K562 (cell line): ENCODE measurements around the gene LRRC8C. TPM values are rescaled to one million over a fixed set of nuclear protein-coding genes. Genes with fewer than 3 reads are reported as not detected.
A peak's percentile ranks its signal among the peaks of the same experiment; 100 is the strongest.

Source experiments
- CBFB ChIP-seq: sonication (generic); formaldehyde crosslinking; IDR thresholded peaks from 2 replicates; pipeline ENCODE4 v1.4.0; 2020; ENCODE audit warnings: mild to moderate bottlenecking, missing genetic modification reagents
- CHD7 ChIP-seq: fragments of 200-600 bp; sonication (generic); IDR thresholded peaks from one replicate; pipeline ENCODE4 v1.6.1; 2012; ENCODE audit warnings: mild to moderate bottlenecking, low read depth, low read length, inconsistent platforms
- CTCF ChIP-seq, 3 experiments: IDR thresholded peaks in 2 of 3; conservative IDR thresholded peaks in 1 of 3; 2 replicates each; pipeline ENCODE4 v1.5.1; 2011 to 2012; ENCODE audit warnings: low read length in 3 of 3, mild to moderate bottlenecking in 3 of 3, control low read depth in 2 of 3, improper control_type of control experiment in 1 of 3, inconsistent platforms in 1 of 3, low read depth in 1 of 3, mixed read lengths in 1 of 3, moderate library complexity in 1 of 3; ENCODE audit not compliant: insufficient read depth in 2 of 3
- ELF4 ChIP-seq: fragments of 450-650 bp; formaldehyde crosslinking; IDR thresholded peaks from 2 replicates; pipeline ENCODE4 v1.4.0; 2022; ENCODE audit warnings: missing genetic modification characterization
- FOXJ3 ChIP-seq: sonication (generic); formaldehyde crosslinking; IDR thresholded peaks from 2 replicates; pipeline ENCODE4 v1.4.0; 2020; ENCODE audit warnings: mild to moderate bottlenecking, missing genetic modification reagents
- HDGF ChIP-seq: fragments of 450-650 bp; IDR thresholded peaks from 2 replicates; pipeline ENCODE4 v1.6.1; 2016
- HMG20B ChIP-seq: fragments of 250-450 bp; sonication (Bioruptor Pico); IDR thresholded peaks from 2 replicates; pipeline ENCODE4 v1.5.0; 2021; ENCODE audit warnings: mild to moderate bottlenecking
- NRF1 ChIP-seq, 2 experiments: fragments of 450-650 bp; IDR thresholded peaks in 1 of 2; conservative IDR thresholded peaks in 1 of 2; 2 replicates each; pipeline ENCODE4 v1.6.1; 2014; ENCODE audit warnings: mild to moderate bottlenecking in 2 of 2
- SNAPC5 ChIP-seq: fragments of 250-450 bp; sonication (Bioruptor Pico); IDR thresholded peaks from 2 replicates; pipeline ENCODE4 v1.8.0; 2021; ENCODE audit warnings: moderate library complexity, mild to moderate bottlenecking, inconsistent platforms
- SNRNP70 ChIP-seq: fragments of 200-400 bp; formaldehyde crosslinking; optimal IDR thresholded peaks from 2 replicates; pipeline ENCODE3; 2017; ENCODE audit warnings: low read depth, low read length
- TCFL5 ChIP-seq: fragments of 250-450 bp; sonication (Bioruptor Pico); conservative IDR thresholded peaks from 2 replicates; pipeline ENCODE4 v1.6.1; 2021; ENCODE audit warnings: mild to moderate bottlenecking, moderate library complexity, matching md5 sums
- TEAD4 ChIP-seq, 2 experiments: sonication (generic) in 1 of 2; formaldehyde crosslinking in 1 of 2; IDR thresholded peaks; 2 replicates each; pipeline versions ENCODE4 v1.6.1 to v1.8.0; 2012 to 2022; ENCODE audit warnings: borderline replicate concordance in 1 of 2, inconsistent platforms in 1 of 2, low read length in 1 of 2, mild to moderate bottlenecking in 1 of 2, missing genetic modification reagents in 1 of 2
- ZEB2 ChIP-seq: fragments of 450-650 bp; IDR thresholded peaks from 2 replicates; pipeline ENCODE4 v1.6.1; 2016
- ZNF311 ChIP-seq: fragments of 250-450 bp; sonication (Bioruptor Pico); IDR thresholded peaks from 2 replicates; pipeline ENCODE4 v1.4.0; 2020; ENCODE audit warnings: mild to moderate bottlenecking, moderate library complexity
- polyA plus RNA-seq, 8 experiments: library from polyadenylated mRNA; depleted of rRNA in 4 of 8; stranded (reverse) in 5 of 8; unstranded in 3 of 8; fragments of >200 nt; fragmentation: Nextera tagmentation in 2 of 8; fragmentation: Illumina TruSeq in 1 of 8; extraction: Ambion mirVana in 2 of 8; extraction: Trizol in 1 of 8; gene quantifications; 2 replicates each; pipeline versions ENCODE4 v1.2.1 to v1.2.3, GENCODE V29; 2011 to 2014; ENCODE audit warnings: inconsistent platforms in 1 of 8, missing spikeins in 1 of 8
- total RNA-seq, 7 experiments: library from RNA; depleted of rRNA in 6 of 7; stranded (reverse); fragments of >200 nt in 6 of 7; fragmentation: Illumina TruSeq in 2 of 7; extraction: Trizol in 2 of 7; gene quantifications; 2 replicates each; pipeline versions ENCODE4 v1.2.1 to v1.2.3, GENCODE V29; 2011 to 2021; ENCODE audit warnings: low replicate concordance in 1 of 7

LRRC8C gene
- total and polyA plus RNA-seq, 9 of the 15 experiments (the other 6 are each of a cell fraction or from before 2014, with no cell fraction given): 1.00 to 12.5 (median 4.5) TPM

- no peak for TF ChIP-seq CHD7
- no peak for TF ChIP-seq HDGF
- TF ChIP-seq TCFL5 (CRISPR knock-in tag): no peak
- TF ChIP-seq HMG20B (CRISPR knock-in tag): no peak
- TF ChIP-seq TEAD4 (IDR thresholded peaks at IDR 0.05; ENCODE audit: low read length): no peak
- no peak for TF ChIP-seq TEAD4 (CRISPR knock-in tag; IDR thresholded peaks at IDR 0.05; ENCODE audit: borderline replicate concordance)
- no peak for TF ChIP-seq ZNF311
- TF ChIP-seq ELF4 (CRISPR knock-in tag): peak; percentile 77; the same call in 1 of the 2 replicates
- TF ChIP-seq CTCF (IDR thresholded peaks at IDR 0.05 in 2 of 3, conservative IDR thresholded peaks at IDR 0.05 in 1 of 3; ENCODE audit: insufficient read depth in 2 of 3, low read depth in 1 of 3, low read length in 3 of 3): peak; percentile 96 to 98 (median 97)
- no peak for TF ChIP-seq CBFB (CRISPR knock-in tag)
- TF ChIP-seq SNAPC5 (CRISPR knock-in tag): no peak
- peak; percentile 28; the same call in 1 of the 2 replicates for TF ChIP-seq ZEB2
- TF ChIP-seq SNRNP70: no peak
- TF ChIP-seq NRF1 (conservative IDR thresholded peaks at IDR 0.05 in 1 of 2, IDR thresholded peaks at IDR 0.05 in 1 of 2): peak; percentile 90 to 92
- TF ChIP-seq FOXJ3 (CRISPR knock-in tag): no peak
These were observed 130.1 kb downstream of the LRRC8C start (continued) for GRCh38 chr1:89762779-89763648.
